Stimulated activated CD4-positive, alpha-beta T cell treated with anti-CD3 and anti-CD28 coated beads, Interleukin-4, amount 100 ng/mL, for 48 hours (primary cell): Measurements from ENCODE around the gene NWD2.
"Not testable (repeated sequence)": the region's sequence is repeated elsewhere in the genome, so short reads cannot be mapped to it uniquely, and the experiment has no call there.

Experiments used
- DNase-seq, 2 donors: peaks; one replicate each; pipeline ENCODE4 v3.0.0-alpha.2; 2020; ENCODE audit warnings: low read depth in 2 of 2

Gene NWD2

GRCh38 chr4:37495353-37495752, 250.8 kb downstream of the NWD2 start:
- DNase-seq: not testable (repeated sequence)
